HG03558 (cell line): Measurements from ENCODE around the gene ZDHHC3.
"Not testable (repeated sequence)": the region's sequence is repeated elsewhere in the genome, so short reads cannot be mapped to it uniquely, and the experiment has no call there.

ENCODE experiments used
- ATAC-seq: cut with Tn5 transposase; IDR thresholded peaks from one replicate; pipeline ENCODE4 v1.9.1; 2021; ENCODE audit warnings: moderate number of reproducible peaks; ENCODE audit not compliant: unreplicated experiment; ENCODE audit errors: extremely low read depth

The ZDHHC3 gene

GRCh38 chr3:44969154-44969827 is 6.7 kb downstream of the ZDHHC3 start:
- ATAC-seq: no peak

GRCh38 chr3:44968447-44968858 is 7.5 kb downstream of the ZDHHC3 start:
- no peak for ATAC-seq

DNA sequence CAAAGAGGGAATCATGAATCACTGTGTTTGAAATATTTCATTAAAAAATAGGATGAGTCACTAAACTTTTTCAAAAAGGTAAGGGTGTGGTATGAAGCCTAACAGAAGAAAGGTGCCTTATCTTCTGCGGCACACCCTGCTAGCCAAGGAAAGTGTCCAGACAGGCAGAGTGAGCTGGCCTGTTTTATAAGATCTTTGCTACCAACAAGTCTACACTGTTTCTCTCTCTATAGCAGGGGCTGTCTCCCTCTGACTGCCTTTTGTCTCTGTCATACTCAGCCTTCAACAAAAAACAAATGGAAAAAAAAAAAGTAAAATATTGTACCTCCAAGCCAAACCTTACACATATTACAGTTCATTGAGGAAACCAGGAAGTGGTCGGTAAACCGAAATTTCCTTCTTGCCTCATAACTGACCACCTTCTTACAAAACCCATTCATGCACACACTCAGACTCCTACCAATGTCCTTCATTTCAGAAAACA is 9.1 kb downstream of the ZDHHC3 start:
- ATAC-seq: no peak

- ATAC-seq: no peak
These were observed 10.8 kb downstream of the ZDHHC3 start for GRCh38 chr3:44965165-44965564.

DNA sequence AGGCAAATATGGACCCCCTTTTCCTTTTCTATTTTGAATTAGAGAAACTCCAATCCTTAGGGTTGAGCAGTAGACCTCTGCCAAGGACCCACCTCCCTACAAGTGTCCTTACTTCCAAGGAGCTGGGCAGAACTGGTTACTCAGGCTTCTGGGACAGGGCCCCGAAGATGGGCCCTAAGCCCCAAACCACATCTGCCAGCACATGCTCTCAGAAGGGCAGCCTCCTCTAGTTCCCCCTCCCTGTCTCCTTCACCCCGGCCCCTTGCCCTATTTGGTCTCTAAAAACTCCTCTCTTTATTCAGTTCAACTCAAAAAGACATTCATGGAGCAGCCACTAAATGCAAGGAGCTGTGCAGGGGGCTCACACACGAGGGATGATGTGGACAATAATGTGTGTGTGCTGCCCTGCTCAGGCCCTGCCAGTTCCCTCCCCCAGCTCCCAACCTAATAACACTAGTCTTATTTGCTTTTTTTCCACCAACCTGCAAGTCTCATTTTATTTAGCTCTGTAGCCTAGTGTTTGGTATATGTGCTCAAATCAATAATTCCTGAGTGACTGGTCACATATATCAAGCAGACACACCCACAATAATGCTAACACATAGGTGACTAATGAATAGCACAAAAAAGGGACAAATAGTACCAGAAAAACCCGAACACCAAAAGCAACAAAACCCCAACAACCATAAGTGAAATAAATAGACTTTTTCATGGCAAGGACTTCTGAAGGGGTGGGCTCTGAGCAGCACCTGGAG is 12.2 kb downstream of the ZDHHC3 start:
- no peak for ATAC-seq

GRCh38 chr3:44962621-44963393 is 13.2 kb downstream of the ZDHHC3 start:
- no peak for ATAC-seq

DNA sequence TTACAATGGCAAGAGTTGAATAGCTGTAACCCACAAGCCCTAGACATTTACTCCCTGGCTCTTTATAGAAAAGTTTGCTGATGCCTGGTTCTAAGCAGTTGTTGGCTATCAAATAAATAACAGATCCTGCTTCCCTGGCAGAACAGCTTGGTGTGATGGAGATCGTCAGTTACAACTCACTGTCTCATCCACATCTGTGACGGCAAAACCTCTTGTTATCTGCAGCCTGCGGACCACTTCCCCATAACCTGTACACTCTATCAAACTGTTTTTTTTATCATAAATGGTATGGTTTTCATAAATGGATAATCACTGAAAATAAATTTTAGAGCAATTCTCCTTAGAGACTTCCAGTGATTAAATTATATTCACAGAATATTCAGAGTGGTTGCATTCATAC is 14.1 kb downstream of the ZDHHC3 start:
- no peak for ATAC-seq

GRCh38 chr3:44960387-44961026 is 15.5 kb downstream of the ZDHHC3 start:
- no peak for ATAC-seq

GRCh38 chr3:44958386-44958785 is 17.6 kb downstream of the ZDHHC3 start:
- ATAC-seq: no peak

DNA sequence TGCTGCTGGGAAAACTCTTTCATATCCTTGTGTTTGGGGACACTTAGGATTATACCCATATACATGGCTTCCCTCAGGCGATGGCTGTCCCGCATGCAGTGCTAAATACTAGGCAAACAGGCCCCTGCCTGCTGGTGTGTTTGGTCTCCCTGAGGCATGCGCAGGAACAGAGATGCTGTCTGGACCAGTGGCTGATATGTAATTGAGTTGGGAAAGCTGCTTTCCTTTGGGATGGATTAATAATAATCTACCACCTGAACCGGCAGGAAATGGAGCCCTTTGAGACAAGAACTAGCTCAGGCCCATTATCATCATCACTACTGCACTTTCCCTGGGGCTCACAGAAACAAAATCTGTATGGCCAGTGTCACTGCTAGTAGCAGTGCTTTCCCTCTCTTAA is 18.0 kb downstream of the ZDHHC3 start:
- no peak for ATAC-seq

- ATAC-seq: no peak
These were observed 20.1 kb downstream of the ZDHHC3 start for GRCh38 chr3:44955917-44956316.

DNA sequence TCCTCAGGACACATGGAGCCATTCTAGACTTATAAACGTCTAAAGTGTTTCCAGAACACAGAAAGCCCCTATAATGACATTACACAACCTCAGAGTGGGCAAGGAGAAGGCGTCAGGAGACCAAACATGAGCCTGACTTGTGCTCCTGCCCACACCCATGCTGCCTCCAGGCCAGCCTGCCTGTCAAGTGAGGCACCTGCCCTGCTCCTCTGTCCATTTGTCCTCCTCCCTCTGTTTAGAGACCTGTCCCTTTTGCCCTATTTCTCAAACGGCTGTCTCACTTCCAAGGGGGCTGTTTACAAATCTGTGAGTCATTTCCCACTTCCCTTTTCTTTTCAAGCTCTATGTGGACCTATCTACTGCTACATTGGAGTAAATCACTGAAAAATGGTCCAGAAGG is 21.0 kb downstream of the ZDHHC3 start:
- ATAC-seq: no peak

- ATAC-seq: no peak
These were observed 21.7 kb downstream of the ZDHHC3 start for GRCh38 chr3:44954304-44954703.

DNA sequence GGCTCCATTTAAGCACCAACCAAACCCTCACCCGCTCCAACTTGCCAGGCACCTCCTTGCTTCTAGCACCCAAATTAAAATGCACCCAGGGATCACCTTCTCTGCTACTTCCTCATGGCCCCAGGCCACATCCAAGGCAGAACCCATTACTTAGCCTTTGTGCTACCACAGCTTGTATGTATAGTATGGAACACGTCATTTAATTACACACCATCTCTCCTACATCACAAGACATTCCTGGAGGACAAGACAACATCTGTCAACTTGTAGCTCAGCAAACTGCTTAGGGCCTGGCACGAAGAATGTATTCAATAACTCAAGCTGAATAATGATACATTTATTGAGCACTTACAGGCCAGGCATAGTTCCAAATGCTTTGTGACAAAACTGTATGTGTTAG is 23.3 kb downstream of the ZDHHC3 start:
- ATAC-seq: no peak

- no peak for ATAC-seq
These were observed 25.7 kb downstream of the ZDHHC3 start for GRCh38 chr3:44950275-44950734.

GRCh38 chr3:44949770-44950169 is 26.2 kb downstream of the ZDHHC3 start:
- ATAC-seq: not testable (repeated sequence)

DNA sequence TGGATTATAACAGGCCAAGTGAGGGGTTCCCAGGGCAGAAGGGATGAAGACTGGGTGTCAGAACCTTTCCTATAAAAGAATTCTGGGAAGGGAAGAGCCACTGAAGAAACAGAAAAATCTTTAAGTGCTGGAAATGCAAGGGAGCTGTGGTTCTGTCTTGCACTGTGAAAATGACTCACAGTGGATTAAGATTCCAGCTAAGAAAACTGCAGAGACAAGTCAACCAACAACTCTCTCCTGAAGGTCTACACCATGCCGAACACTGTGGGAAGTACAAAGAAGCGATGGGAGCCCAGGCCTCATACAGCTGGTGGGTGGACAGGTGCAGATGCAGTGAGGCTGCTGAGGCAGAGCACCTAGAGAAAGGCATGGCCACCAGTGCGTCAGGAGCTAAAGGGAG is 27.7 kb downstream of the ZDHHC3 start:
- ATAC-seq: no peak

- ATAC-seq: no peak
These were observed 33.6 kb downstream of the ZDHHC3 start for GRCh38 chr3:44942202-44942921.

DNA sequence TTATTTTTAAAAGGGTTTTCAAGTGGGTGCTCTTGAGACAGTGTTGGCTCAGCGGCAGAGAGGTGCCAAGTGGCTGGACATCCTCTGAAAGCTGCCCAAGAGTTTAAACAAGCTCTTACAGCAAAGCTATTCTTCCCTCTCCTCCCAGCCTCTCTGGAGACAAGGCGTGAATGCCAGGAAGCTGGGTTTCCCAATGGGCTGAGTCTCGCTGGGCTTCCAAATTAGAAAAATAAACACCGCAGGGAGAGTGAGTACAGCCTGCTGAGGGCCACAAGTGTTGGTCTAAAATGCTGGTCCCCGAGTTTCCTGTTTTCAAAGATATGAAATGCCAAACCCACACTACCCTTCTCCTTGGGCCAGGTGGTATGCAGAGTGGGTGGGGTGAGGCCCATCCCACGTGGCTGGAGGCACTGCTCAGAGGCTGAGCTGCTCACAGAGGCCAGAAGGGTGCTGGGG is 36.4 kb downstream of the ZDHHC3 start:
- no peak for ATAC-seq
